ENCODE results near the gene TMED6.
"Not testable (repeated sequence)": the region's sequence is repeated elsewhere in the genome, so short reads cannot be mapped to it uniquely, and the experiment has no call there.

Gene TMED6

DNA sequence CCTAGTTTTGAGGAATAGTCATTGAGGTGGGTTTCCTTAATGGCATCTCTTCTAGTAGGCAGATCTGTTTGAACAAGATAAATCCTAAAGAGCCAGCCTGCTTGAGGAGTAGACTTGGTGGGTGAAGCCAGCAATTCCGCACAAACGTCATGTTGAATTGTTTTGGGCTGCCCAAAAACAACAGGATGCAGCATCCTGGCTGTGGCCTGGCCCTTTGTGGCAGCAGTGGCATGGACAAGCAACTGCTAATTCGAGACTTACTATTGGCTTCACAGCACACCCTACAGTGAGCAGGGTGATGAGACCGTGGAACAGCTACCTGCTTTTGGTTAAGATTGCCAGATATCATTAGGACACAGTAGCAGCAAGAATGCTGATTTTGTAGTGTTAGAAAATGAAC, 49.7 kb downstream of the TMED6 start:
- DNase-seq (ENCODE audit: low read depth), result no peak

DNA sequence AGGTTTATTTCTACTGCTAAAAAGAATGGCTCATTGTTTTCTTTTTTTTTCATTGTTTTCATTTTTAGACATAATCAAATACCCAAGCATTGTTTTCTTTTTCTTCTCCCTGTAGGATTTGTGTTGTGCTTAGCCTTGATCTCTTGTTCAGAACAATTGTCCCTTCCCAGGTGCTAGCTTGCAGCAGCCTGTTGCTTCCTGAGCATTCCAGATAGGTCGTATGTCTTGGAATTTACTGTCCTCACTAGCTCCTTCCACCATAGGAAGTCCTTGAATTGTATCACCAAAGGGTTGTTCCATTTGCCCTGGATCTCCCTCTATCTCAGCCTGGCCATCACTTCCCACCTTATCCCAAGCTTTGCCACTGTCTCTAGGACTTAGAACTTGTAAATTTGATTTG, 50.4 kb downstream of the TMED6 start:
- DNase-seq (ENCODE audit: low read depth), result no peak

DNA sequence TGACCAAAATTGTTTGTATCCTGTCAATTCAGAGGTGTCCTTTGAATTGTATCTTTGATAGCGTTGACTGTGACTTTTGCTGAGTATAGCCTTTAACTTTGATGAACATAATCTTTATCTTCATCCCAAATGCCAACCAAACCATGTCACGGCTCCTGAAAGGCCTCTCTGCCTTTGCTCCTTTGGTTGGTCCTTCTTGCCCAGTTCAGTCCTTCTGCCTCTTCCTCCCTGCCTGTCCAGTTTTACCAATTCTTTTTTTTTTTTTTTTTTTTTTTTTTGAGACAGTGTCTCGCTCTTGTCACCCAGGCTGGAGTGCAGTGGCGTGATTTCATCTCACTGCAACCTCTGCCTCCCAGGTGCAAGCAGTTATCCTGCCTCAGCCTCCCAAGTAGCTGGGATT, 53.3 kb downstream of the TMED6 start:
- no peak for DNase-seq (ENCODE audit: low read depth)

DNA sequence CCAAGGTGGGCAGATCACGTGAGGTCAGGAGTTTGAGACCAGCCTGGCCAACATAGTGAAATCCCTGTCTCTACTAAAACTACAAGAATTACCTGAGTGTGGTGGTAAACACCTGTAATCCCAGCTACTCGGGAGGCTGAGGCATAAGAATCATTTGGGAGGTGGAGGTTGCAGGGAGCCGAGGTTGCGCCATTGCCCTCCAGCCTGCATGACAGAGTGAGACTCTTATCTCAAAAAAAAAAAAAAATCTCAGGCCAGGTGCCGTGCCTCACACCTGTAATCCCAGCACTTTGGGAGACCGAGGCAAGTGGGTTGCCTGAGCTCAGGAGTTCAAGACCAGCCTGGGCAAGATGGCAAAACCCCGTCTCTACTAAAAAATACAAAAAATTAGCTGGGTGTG, 54.8 kb downstream of the TMED6 start:
- not testable (repeated sequence) for DNase-seq (ENCODE audit: low read depth)

DNA sequence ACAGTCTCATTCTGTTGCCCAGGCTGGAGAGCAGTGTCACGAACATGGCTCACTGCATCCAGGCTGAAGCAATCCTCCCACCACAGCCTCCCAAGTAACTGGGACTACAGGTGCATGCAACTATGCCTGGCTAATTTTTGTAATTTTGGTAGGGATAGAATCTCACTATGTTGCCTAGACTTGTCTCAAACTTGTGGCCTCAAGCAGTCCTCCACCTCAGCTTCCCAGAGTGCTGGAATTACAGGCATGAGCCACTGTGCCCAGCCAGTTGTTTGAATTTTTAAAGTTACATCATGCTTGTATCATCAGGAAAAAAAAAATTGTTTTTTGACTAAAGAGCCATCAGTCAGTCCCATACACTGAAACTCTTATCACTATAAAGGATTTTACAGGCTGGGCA, 57.5 kb downstream of the TMED6 start:
- no peak for DNase-seq (ENCODE audit: low read depth)

DNA sequence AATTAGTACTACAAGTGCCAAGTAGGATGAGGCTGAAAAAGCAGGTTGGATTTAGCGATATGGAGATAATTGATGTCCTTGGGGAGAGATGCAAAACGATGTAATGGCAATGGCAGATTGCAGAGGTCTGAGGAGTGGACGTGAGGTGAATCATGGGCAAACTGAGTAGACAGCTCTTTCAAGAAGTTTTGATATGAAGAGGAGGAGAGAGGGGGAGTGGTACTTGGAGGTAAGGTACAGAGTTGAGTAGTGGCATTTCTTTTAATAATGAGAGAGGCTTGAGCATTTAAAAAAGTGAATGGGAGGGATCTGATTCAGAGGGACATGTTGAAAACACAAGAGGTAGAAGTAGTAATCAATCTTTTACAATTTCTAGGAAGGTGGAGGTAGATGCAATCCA, 58.2 kb downstream of the TMED6 start:
- DNase-seq (ENCODE audit: low read depth), result no peak

All from stromal cell of bone marrow (primary cell).